ENCODE results near the gene GPR4. TPM values are rescaled to one million over a fixed set of nuclear protein-coding genes. Genes with fewer than 3 reads are reported as not detected.

The GPR4 gene
- total and polyA plus RNA-seq, 5 donors from 2014 or later, result not detected

GRCh38 chr19:45556835-45557234, 45.2 kb downstream of the GPR4 start:
- H3K27me3 Mint-ChIP-seq, result no peaks in the 10 kb centered on the region
- Histone ChIP-seq H3K36me3 (ENCODE audit: control insufficient read depth, insufficient read depth, low read length) (no peaks in the 10 kb centered on the region), H3K4me3 (ENCODE audit: low read depth, low read length) (no peak overlapping the region), H3K27ac (ENCODE audit: insufficient read depth, low read length, poor library complexity, severe bottlenecking) (no peak overlapping the region), H3K4me1 (ENCODE audit: control insufficient read depth, insufficient read depth, low read length, poor library complexity, severe bottlenecking) (no peaks in the 10 kb centered on the region), H3K27me3 (ENCODE audit: control insufficient read depth, insufficient read depth, low read length) (no peaks in the 10 kb centered on the region), H3K9me3 (ENCODE audit: control insufficient read depth in 2 of 2, low read length in 2 of 2) (no peaks in the 10 kb centered on the region)
- peaks cover 5 to 31% (median 8%) of the 10 kb centered on the region in 4 donors for H3K4me1 Mint-ChIP-seq
- no peaks in the 10 kb centered on the region for H3K9me3 Mint-ChIP-seq
- ATAC-seq (ENCODE audit: low read depth in 2 of 2) (no peak), DNase-seq (no peak)
- peak overlapping the region in 1 of 3 donors; percentile 61 for H3K27ac Mint-ChIP-seq
- peaks cover under 1% of the 10 kb centered on the region for H3K36me3 Mint-ChIP-seq
- H3K4me3 Mint-ChIP-seq, result no peak overlapping the region

GRCh38 chr19:45554481-45554880, 47.5 kb downstream of the GPR4 start:
- H3K36me3 Mint-ChIP-seq, result peaks cover 6% of the 10 kb centered on the region
- no peaks in the 10 kb centered on the region for H3K9me3 Mint-ChIP-seq
- H3K27ac ChIP-seq (ENCODE audit: insufficient read depth, low read length, poor library complexity, severe bottlenecking), result no peak overlapping the region
- DNase-seq (no peak), ATAC-seq (ENCODE audit: low read depth in 2 of 2) (no peak)
- no peaks in the 10 kb centered on the region for H3K27me3 ChIP-seq (ENCODE audit: control insufficient read depth, insufficient read depth, low read length)
- H3K4me3 ChIP-seq (ENCODE audit: low read depth, low read length), result no peak overlapping the region
- no peaks in the 10 kb centered on the region for H3K27me3 Mint-ChIP-seq
- no peaks in the 10 kb centered on the region for H3K36me3 ChIP-seq (ENCODE audit: control insufficient read depth, insufficient read depth, low read length)
- no peaks in the 10 kb centered on the region for H3K9me3 ChIP-seq (ENCODE audit: control insufficient read depth in 2 of 2, low read length in 2 of 2)
- peaks cover 5 to 17% (median 8%) of the 10 kb centered on the region in 4 donors for H3K4me1 Mint-ChIP-seq
- no peaks in the 10 kb centered on the region for H3K4me1 ChIP-seq (ENCODE audit: control insufficient read depth, insufficient read depth, low read length, poor library complexity, severe bottlenecking)
- no peak overlapping the region for H3K27ac Mint-ChIP-seq
- no peak overlapping the region for H3K4me3 Mint-ChIP-seq

- Histone ChIP-seq H3K4me1 (ENCODE audit: control insufficient read depth, insufficient read depth, low read length, poor library complexity, severe bottlenecking) (no peaks in the 10 kb centered on the region), H3K36me3 (ENCODE audit: control insufficient read depth, insufficient read depth, low read length) (no peaks in the 10 kb centered on the region), H3K4me3 (ENCODE audit: low read depth, low read length) (no peak overlapping the region), H3K9me3 (ENCODE audit: control insufficient read depth in 2 of 2, low read length in 2 of 2) (no peaks in the 10 kb centered on the region), H3K27ac (ENCODE audit: insufficient read depth, low read length, poor library complexity, severe bottlenecking) (no peak overlapping the region), H3K27me3 (ENCODE audit: control insufficient read depth, insufficient read depth, low read length) (no peaks in the 10 kb centered on the region)
- H3K27ac Mint-ChIP-seq, result no peak overlapping the region
- ATAC-seq (ENCODE audit: low read depth in 2 of 2) (no peak), DNase-seq (no peak)
- peaks cover 4 to 8% (median 5%) of the 10 kb centered on the region in 4 donors for H3K4me1 Mint-ChIP-seq
- no peak overlapping the region for H3K4me3 Mint-ChIP-seq
- no peaks in the 10 kb centered on the region for H3K9me3 Mint-ChIP-seq
- H3K27me3 Mint-ChIP-seq, result no peaks in the 10 kb centered on the region
- H3K36me3 Mint-ChIP-seq, result peaks cover 6% of the 10 kb centered on the region
These were observed 48.5 kb downstream of the GPR4 start for GRCh38 chr19:45553464-45553863.

DNA sequence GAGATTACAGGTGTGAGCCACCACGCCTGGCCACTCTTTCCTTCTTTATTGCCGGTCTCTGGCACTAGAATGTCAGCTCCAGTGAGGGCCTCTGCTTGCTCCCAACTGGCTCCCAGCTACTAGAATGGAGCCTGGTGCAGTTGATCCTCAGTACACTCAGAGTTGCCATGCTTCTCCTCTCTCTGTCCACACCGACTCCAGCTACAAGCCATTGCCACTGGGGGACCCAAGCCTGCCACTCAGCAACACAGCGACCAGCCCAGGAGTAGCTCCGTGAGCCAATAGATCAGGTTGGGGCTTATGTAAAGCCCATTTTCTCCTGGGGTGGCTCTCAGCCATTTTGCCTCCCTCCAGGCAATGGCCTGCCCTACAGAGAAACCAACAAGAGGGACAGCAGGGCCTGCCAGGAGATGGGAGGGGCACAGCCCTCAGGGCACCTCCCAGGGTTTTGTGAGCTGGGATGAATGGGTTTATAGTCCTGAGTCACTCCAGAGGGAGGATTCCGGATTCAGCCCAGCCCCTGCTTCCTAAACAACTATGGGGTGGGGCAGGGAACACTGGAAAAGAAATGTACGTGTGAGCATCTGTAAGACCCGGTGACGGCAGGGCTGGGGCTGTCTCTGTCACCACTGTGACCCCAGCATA, 53.9 kb downstream of the GPR4 start:
- Histone ChIP-seq H3K36me3 (ENCODE audit: control insufficient read depth, insufficient read depth, low read length) (no peaks in the 10 kb centered on the region), H3K9me3 (ENCODE audit: control insufficient read depth in 2 of 2, low read length in 2 of 2) (no peaks in the 10 kb centered on the region), H3K4me3 (ENCODE audit: low read depth, low read length) (no peak overlapping the region), H3K27ac (ENCODE audit: insufficient read depth, low read length, poor library complexity, severe bottlenecking) (no peak overlapping the region), H3K4me1 (ENCODE audit: control insufficient read depth, insufficient read depth, low read length, poor library complexity, severe bottlenecking) (peaks cover 5% of the 10 kb centered on the region), H3K27me3 (ENCODE audit: control insufficient read depth, insufficient read depth, low read length) (no peaks in the 10 kb centered on the region)
- no peak for DNase-seq
- Mint-ChIP-seq H3K27me3 (no peaks in the 10 kb centered on the region), H3K4me1 (peaks cover 6% of the 10 kb centered on the region in 4 donors), H3K4me3 (no peak overlapping the region), H3K36me3 (peaks cover 6% of the 10 kb centered on the region), H3K9me3 (no peaks in the 10 kb centered on the region), H3K27ac (no peak overlapping the region)
- no peak for ATAC-seq (ENCODE audit: low read depth in 2 of 2)

GRCh38 chr19:45547211-45547770, 54.7 kb downstream of the GPR4 start:
- H3K36me3 Mint-ChIP-seq, result peaks cover 6% of the 10 kb centered on the region
- H3K4me3 Mint-ChIP-seq, result no peak overlapping the region
- Histone ChIP-seq H3K4me3 (ENCODE audit: low read depth, low read length) (no peak overlapping the region), H3K36me3 (ENCODE audit: control insufficient read depth, insufficient read depth, low read length) (no peaks in the 10 kb centered on the region), H3K27ac (ENCODE audit: insufficient read depth, low read length, poor library complexity, severe bottlenecking) (no peak overlapping the region), H3K9me3 (ENCODE audit: control insufficient read depth in 2 of 2, low read length in 2 of 2) (no peaks in the 10 kb centered on the region), H3K4me1 (ENCODE audit: control insufficient read depth, insufficient read depth, low read length, poor library complexity, severe bottlenecking) (peaks cover 5% of the 10 kb centered on the region), H3K27me3 (ENCODE audit: control insufficient read depth, insufficient read depth, low read length) (no peaks in the 10 kb centered on the region)
- DNase-seq (no peak), ATAC-seq (ENCODE audit: low read depth in 2 of 2) (no peak)
- peak overlapping the region in 2 of 3 donors; percentile 59 to 89 for H3K27ac Mint-ChIP-seq
- peaks cover 6% of the 10 kb centered on the region in 4 donors for H3K4me1 Mint-ChIP-seq
- H3K27me3 Mint-ChIP-seq, result no peaks in the 10 kb centered on the region
- no peaks in the 10 kb centered on the region for H3K9me3 Mint-ChIP-seq

GRCh38 chr19:45542234-45542668, 59.8 kb downstream of the GPR4 start:
- H3K4me3 Mint-ChIP-seq, result no peak overlapping the region
- DNase-seq (no peak), ATAC-seq (ENCODE audit: low read depth in 2 of 2) (no peak)
- Histone ChIP-seq H3K9me3 (ENCODE audit: control insufficient read depth in 2 of 2, low read length in 2 of 2) (peaks cover 0 to 2% of the 10 kb centered on the region in 2 experiments), H3K27me3 (ENCODE audit: control insufficient read depth, insufficient read depth, low read length) (no peaks in the 10 kb centered on the region), H3K36me3 (ENCODE audit: control insufficient read depth, insufficient read depth, low read length) (no peaks in the 10 kb centered on the region), H3K4me1 (ENCODE audit: control insufficient read depth, insufficient read depth, low read length, poor library complexity, severe bottlenecking) (peaks cover 5% of the 10 kb centered on the region), H3K4me3 (ENCODE audit: low read depth, low read length) (no peak overlapping the region), H3K27ac (ENCODE audit: insufficient read depth, low read length, poor library complexity, severe bottlenecking) (no peak overlapping the region)
- no peaks in the 10 kb centered on the region for H3K36me3 Mint-ChIP-seq
- no peaks in the 10 kb centered on the region for H3K27me3 Mint-ChIP-seq
- peaks cover 5 to 6% (median 6%) of the 10 kb centered on the region in 4 donors for H3K4me1 Mint-ChIP-seq
- no peak overlapping the region for H3K27ac Mint-ChIP-seq
- peaks cover 0 to 2% (median 0%) of the 10 kb centered on the region in 7 donors for H3K9me3 Mint-ChIP-seq

Other genes with a start within 250 kb of the GPR4 start
- gene ERCC2, start 231.6 kb downstream of the GPR4 start, total RNA-seq, result 15.5 TPM
- gene ERCC2, start 231.6 kb downstream of the GPR4 start, polyA plus RNA-seq, result 1 to 10 TPM; 4.4 to 7.5 (median 6.4) TPM
- 7.4 TPM for gene PPP1R13L, start 197.1 kb downstream of the GPR4 start, total RNA-seq
- under 1 TPM; 0.17 to 0.94 (median 0.57) TPM for gene PPP1R13L, start 197.1 kb downstream of the GPR4 start, polyA plus RNA-seq
- gene POLR1G, start 195.6 kb downstream of the GPR4 start, total RNA-seq, result 2.1 TPM
- gene POLR1G, start 195.6 kb downstream of the GPR4 start, polyA plus RNA-seq, result 1 to 10 TPM; 1.6 to 3.6 (median 2.4) TPM
- gene ERCC1, start 178.3 kb downstream of the GPR4 start, total RNA-seq, result 30.5 TPM
- 10 to 100 TPM; 25.9 to 28.7 (median 26.3) TPM for gene ERCC1, start 178.3 kb downstream of the GPR4 start, polyA plus RNA-seq
- gene FOSB, start 134.2 kb downstream of the GPR4 start, total RNA-seq, result 731 TPM
- 10 to 100 TPM in 2 of 4 donors, 1 to 10 TPM in 2; 5.2 to 12.7 (median 9.6) TPM for gene FOSB, start 134.2 kb downstream of the GPR4 start, polyA plus RNA-seq
- gene RTN2, start 105.2 kb downstream of the GPR4 start, total RNA-seq, result 1.5 TPM
- under 1 TPM; 0.09 to 0.88 (median 0.28) TPM for gene RTN2, start 105.2 kb downstream of the GPR4 start, polyA plus RNA-seq
- 2.3 TPM for gene PPM1N, start 103.8 kb downstream of the GPR4 start, total RNA-seq
- 1 to 10 TPM; 2.5 to 6.7 (median 3.7) TPM for gene PPM1N, start 103.8 kb downstream of the GPR4 start, polyA plus RNA-seq
- gene VASP, start 94.7 kb downstream of the GPR4 start, total RNA-seq, result 115 TPM
- gene VASP, start 94.7 kb downstream of the GPR4 start, polyA plus RNA-seq, result 10 to 100 TPM; 40.3 to 53.2 (median 50.4) TPM
- gene OPA3, start 17.4 kb downstream of the GPR4 start, total RNA-seq, result 7.3 TPM
- gene OPA3, start 17.4 kb downstream of the GPR4 start, polyA plus RNA-seq, result 1 to 10 TPM; 4.7 to 8.2 (median 5.9) TPM
- 90.0 TPM for gene EML2, start 37.2 kb upstream of the GPR4 start, total RNA-seq
- gene EML2, start 37.2 kb upstream of the GPR4 start, polyA plus RNA-seq, result 10 to 100 TPM; 15.1 to 23.8 (median 18.3) TPM
- gene GIPR, start 66.0 kb upstream of the GPR4 start, total RNA-seq, result 9.3 TPM
- under 1 TPM in 3 of 4 donors, not detected in 1; 0.15 to 0.19 (median 0.17) TPM for gene GIPR, start 66.0 kb upstream of the GPR4 start, polyA plus RNA-seq
- gene SNRPD2, start 89.7 kb upstream of the GPR4 start, total RNA-seq, result 271 TPM
- gene SNRPD2, start 89.7 kb upstream of the GPR4 start, polyA plus RNA-seq, result 1,000 to 10,000 TPM; 1,054 to 1,255 (median 1,105) TPM
- gene QPCTL, start 90.5 kb upstream of the GPR4 start, total RNA-seq, result 10.0 TPM
- 1 to 10 TPM in 1 of 4 donors, under 1 TPM in 3; 0.37 to 1.1 (median 0.52) TPM for gene QPCTL, start 90.5 kb upstream of the GPR4 start, polyA plus RNA-seq
- 26.5 TPM for gene FBXO46, start 128.7 kb upstream of the GPR4 start, total RNA-seq
- gene FBXO46, start 128.7 kb upstream of the GPR4 start, polyA plus RNA-seq, result 10 to 100 TPM in 3 of 4 donors, 1 to 10 TPM in 1; 8.0 to 12.0 (median 10.5) TPM
- not detected for gene MEIOSIN, start 131.2 kb upstream of the GPR4 start, total RNA-seq
- gene MEIOSIN, start 131.2 kb upstream of the GPR4 start, polyA plus RNA-seq, result not detected
- 1.3 TPM for gene SIX5, start 167.0 kb upstream of the GPR4 start, total RNA-seq
- under 1 TPM in 3 of 4 donors, not detected in 1; 0.17 to 0.31 (median 0.20) TPM for gene SIX5, start 167.0 kb upstream of the GPR4 start, polyA plus RNA-seq
- 68.1 TPM for gene DMPK, start 180.3 kb upstream of the GPR4 start, total RNA-seq
- gene DMPK, start 180.3 kb upstream of the GPR4 start, polyA plus RNA-seq, result 1 to 10 TPM in 3 of 4 donors, under 1 TPM in 1; 0.61 to 1.6 (median 1.5) TPM
- 63.8 TPM for gene DMWD, start 190.6 kb upstream of the GPR4 start, total RNA-seq
- 10 to 100 TPM; 13.5 to 18.3 (median 15.7) TPM for gene DMWD, start 190.6 kb upstream of the GPR4 start, polyA plus RNA-seq
- 0.20 TPM for gene RSPH6A, start 213.1 kb upstream of the GPR4 start, total RNA-seq
- gene RSPH6A, start 213.1 kb upstream of the GPR4 start, polyA plus RNA-seq, result not detected

All from CD4-positive, CD25-positive, alpha-beta regulatory T cell (primary cell).